OCI-LY7 (cell line): ENCODE results near the gene ZYG11A. TPM values are rescaled to one million over a fixed set of nuclear protein-coding genes. Genes with fewer than 3 reads are reported as not detected.

ENCODE experiments used
- BruUV-seq: library from RNA; stranded (reverse); fragments of 400-500 nt; replicated peaks from 2 replicates; lab custom pipeline; 2021; lab: Mats Ljungman, UMichigan
- CTCF ChIA-PET: fragments of 300-600 bp; sonication (Branson Sonifier 250); formaldehyde crosslinking; loops from one replicate; lab custom pipeline; 2022; ENCODE audit warnings: antibody characterized with exemption; ENCODE audit not compliant: unreplicated experiment; lab: Charles Lee
- POLR2A ChIA-PET: fragments of 300-600 bp; sonication (Branson Sonifier 250); formaldehyde crosslinking; loops from one replicate; lab custom pipeline; 2022; ENCODE audit warnings: antibody characterized with exemption; lab: Charles Lee
- DNase-seq: peaks from one replicate; pipeline ENCODE4 v3.0.0-alpha.2; 2015; ENCODE audit warnings: low spot score
- H2AFZ ChIP-seq: fragments of 200-600 bp; sonication (generic), shearing (Covaris generic); 2 replicates; pipeline ENCODE4 v1.6.1; 2014; ENCODE audit warnings: mild to moderate bottlenecking, antibody characterized with exemption, low read length, moderate library complexity
- H3K27ac ChIP-seq: fragments of 200-600 bp; sonication (generic); 2 replicates; pipeline ENCODE4 v1.5.1; 2014; ENCODE audit warnings: mixed run types, low read depth, mild to moderate bottlenecking, moderate library complexity, low read length, inconsistent platforms; ENCODE audit not compliant: poor library complexity, severe bottlenecking
- H3K36me3 ChIP-seq: fragments of 200-600 bp; sonication (generic); 2 replicates; pipeline ENCODE4 v1.6.1; 2014; ENCODE audit warnings: mild to moderate bottlenecking, antibody characterized with exemption, low read length, moderate library complexity, mixed read lengths; ENCODE audit not compliant: insufficient read depth
- H3K4me1 ChIP-seq: fragments of 200-600 bp; sonication (generic); 2 replicates; pipeline ENCODE4 v1.5.1; 2014; ENCODE audit warnings: mild to moderate bottlenecking, low read length; ENCODE audit not compliant: insufficient read depth, poor library complexity, severe bottlenecking
- H3K4me2 ChIP-seq: fragments of 200-600 bp; sonication (generic); 2 replicates; pipeline ENCODE4 v1.6.1; 2014; ENCODE audit warnings: mild to moderate bottlenecking, low read length
- H3K4me3 ChIP-seq: fragments of 200-600 bp; sonication (generic); 2 replicates; pipeline ENCODE4 v1.5.1; 2014; ENCODE audit warnings: mild to moderate bottlenecking, low read depth, low read length; ENCODE audit not compliant: poor library complexity, severe bottlenecking
- H3K79me2 ChIP-seq: fragments of 200-600 bp; sonication (generic); 2 replicates; pipeline ENCODE4 v1.6.1; 2016; ENCODE audit warnings: low read depth, mild to moderate bottlenecking, low read length, moderate library complexity, mixed read lengths; ENCODE audit not compliant: insufficient read depth
- H3K9me2 ChIP-seq: fragments of 200-600 bp; sonication (generic); 2 replicates; pipeline ENCODE4 v1.6.1; 2016; ENCODE audit warnings: mild to moderate bottlenecking, low read length, mixed read lengths; ENCODE audit not compliant: insufficient read depth
- H3K9me3 ChIP-seq: fragments of 200-600 bp; sonication (generic); 2 replicates; pipeline ENCODE4 v1.6.1; 2014; ENCODE audit warnings: mild to moderate bottlenecking, mixed run types, low read length, mixed read lengths
- H4K20me1 ChIP-seq: fragments of 200-600 bp; sonication (generic); 2 replicates; pipeline ENCODE4 v1.6.1; 2014; ENCODE audit warnings: mild to moderate bottlenecking, antibody characterized with exemption, low read length, moderate library complexity, mixed read lengths; ENCODE audit not compliant: insufficient read depth
- EZH2phosphoT487 ChIP-seq: fragments of 200-600 bp; sonication (generic); IDR thresholded peaks from 2 replicates; pipeline ENCODE4 v1.6.1; 2018; ENCODE audit warnings: low read depth, borderline replicate concordance, mild to moderate bottlenecking, mixed run types, antibody characterized with exemption, low read length, moderate library complexity, mixed read lengths
- intact Hi-C: fragments of 100-400 bp; cut with micrococcal nuclease; formaldehyde crosslinking; loops from one replicate; pipeline ENCODE4 v1.10.0; 2022; ENCODE audit not compliant: unreplicated experiment
- total RNA-seq, 2 experiments: library from RNA; depleted of rRNA in 1 of 2; stranded (reverse); fragments of >200 nt in 1 of 2; shearing (Covaris generic) in 1 of 2; gene quantifications; 2 replicates each; pipeline ENCODE4 v1.2.3, GENCODE V29; 2014 to 2022
- TF ChIP-seq, protein P1 (sequence below): fragments of 200-600 bp; sonication (generic); conservative IDR thresholded peaks from 2 replicates; pipeline ENCODE4 v1.5.1; 2014; ENCODE audit warnings: mild to moderate bottlenecking, antibody characterized with exemption, low read length, moderate library complexity, mixed read lengths

ZYG11A gene
- total RNA-seq, 2 experiments from 2014 or later = not detected

DNA sequence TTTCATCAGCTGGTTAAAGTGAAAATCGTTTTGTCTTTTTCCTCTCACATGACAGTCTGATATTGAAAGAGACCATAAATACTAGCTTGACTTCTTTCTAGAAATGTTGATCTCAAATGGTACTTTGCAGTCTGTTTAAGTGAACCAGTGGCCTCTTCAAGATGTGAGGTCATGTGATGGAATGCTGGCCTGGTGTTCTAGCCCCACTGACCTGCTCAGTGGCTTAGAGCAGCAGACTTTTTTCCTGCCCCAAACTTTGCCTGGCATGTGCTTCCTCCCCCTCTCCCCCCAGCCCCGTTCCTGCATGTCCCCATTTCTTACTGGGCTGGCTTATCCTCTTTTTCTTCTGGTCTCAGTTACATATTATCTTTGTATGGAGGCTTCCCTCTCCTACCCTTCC is 34.3 kb downstream of the ZYG11A start:
- CTCF ChIA-PET = no interaction called here
- DNase-seq = no peak
- BruUV-seq = no TSS peak

GRCh38 chr1:52877554-52877953 is 35.0 kb downstream of the ZYG11A start:
- no TSS peak for BruUV-seq
- no peaks in the 10 kb centered on the region for H3K9me2 ChIP-seq
- no peaks in the 10 kb centered on the region for H3K4me1 ChIP-seq
- no peak for DNase-seq
- H3K9me3 ChIP-seq = no peaks in the 10 kb centered on the region
- H2AFZ ChIP-seq = no peak overlapping the region
- no peaks in the 10 kb centered on the region for H4K20me1 ChIP-seq
- no peak overlapping the region for H3K4me2 ChIP-seq
- ChIA-PET POLR2A (interaction anchor here (1.0 to 1.2 kb wide), 2 partner anchors 10 to 20 kb away, joined by 4 to 5 read pairs; no protein-coding TSS in a partner anchor), CTCF (no interaction called here)
- no peak overlapping the region for H3K27ac ChIP-seq
- H3K79me2 ChIP-seq = no peaks in the 10 kb centered on the region
- TF ChIP-seq, protein P1, sequence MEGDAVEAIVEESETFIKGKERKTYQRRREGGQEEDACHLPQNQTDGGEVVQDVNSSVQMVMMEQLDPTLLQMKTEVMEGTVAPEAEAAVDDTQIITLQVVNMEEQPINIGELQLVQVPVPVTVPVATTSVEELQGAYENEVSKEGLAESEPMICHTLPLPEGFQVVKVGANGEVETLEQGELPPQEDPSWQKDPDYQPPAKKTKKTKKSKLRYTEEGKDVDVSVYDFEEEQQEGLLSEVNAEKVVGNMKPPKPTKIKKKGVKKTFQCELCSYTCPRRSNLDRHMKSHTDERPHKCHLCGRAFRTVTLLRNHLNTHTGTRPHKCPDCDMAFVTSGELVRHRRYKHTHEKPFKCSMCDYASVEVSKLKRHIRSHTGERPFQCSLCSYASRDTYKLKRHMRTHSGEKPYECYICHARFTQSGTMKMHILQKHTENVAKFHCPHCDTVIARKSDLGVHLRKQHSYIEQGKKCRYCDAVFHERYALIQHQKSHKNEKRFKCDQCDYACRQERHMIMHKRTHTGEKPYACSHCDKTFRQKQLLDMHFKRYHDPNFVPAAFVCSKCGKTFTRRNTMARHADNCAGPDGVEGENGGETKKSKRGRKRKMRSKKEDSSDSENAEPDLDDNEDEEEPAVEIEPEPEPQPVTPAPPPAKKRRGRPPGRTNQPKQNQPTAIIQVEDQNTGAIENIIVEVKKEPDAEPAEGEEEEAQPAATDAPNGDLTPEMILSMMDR = no peak
- TF ChIP-seq EZH2phosphoT487 = no peak
- intact Hi-C loops = no loop called here
- no peak overlapping the region for H3K4me3 ChIP-seq
- no peaks in the 10 kb centered on the region for H3K36me3 ChIP-seq

More for the DNA sequence above, 34.3 kb downstream of the ZYG11A start:
- no peaks in the 10 kb centered on the region for H3K9me2 ChIP-seq
- H3K36me3 ChIP-seq = no peaks in the 10 kb centered on the region
- H3K4me2 ChIP-seq = no peak overlapping the region
- H2AFZ ChIP-seq = no peak overlapping the region
- TF ChIP-seq, protein P1 = no peak
- TF ChIP-seq EZH2phosphoT487 = no peak
- no peaks in the 10 kb centered on the region for H3K79me2 ChIP-seq
- no peak overlapping the region for H3K27ac ChIP-seq
- no peaks in the 10 kb centered on the region for H3K4me1 ChIP-seq
- POLR2A ChIA-PET = interaction anchor here (1.0 to 1.2 kb wide), 2 partner anchors 9 to 19 kb away, joined by 4 to 5 read pairs; no protein-coding TSS in a partner anchor
- H4K20me1 ChIP-seq = no peaks in the 10 kb centered on the region
- no peak overlapping the region for H3K4me3 ChIP-seq
- intact Hi-C loops = no loop called here
- no peaks in the 10 kb centered on the region for H3K9me3 ChIP-seq

DNA sequence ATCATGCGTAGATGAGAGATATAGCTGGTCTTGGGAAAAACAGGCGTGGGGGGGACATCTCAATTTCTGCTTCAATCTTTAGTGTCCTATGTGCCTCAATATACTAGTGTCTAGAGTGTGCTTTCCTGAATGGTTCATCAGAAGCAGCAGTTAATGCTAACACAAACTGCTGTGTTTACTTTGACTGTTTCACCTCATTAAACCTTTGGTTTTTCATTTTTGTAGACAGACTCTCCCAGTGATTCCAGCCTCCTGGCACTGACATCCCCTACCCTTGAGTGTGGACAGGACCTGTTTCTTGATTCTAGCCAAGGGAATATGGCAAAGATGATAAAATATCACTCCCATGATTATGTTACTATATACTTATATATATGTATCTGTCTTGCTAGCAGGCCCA is 37.6 kb downstream of the ZYG11A start:
- CTCF ChIA-PET = no interaction called here
- BruUV-seq = no TSS peak
- H4K20me1 ChIP-seq = no peaks in the 10 kb centered on the region
- intact Hi-C loops = no loop called here
- no peak overlapping the region for H3K4me2 ChIP-seq
- no peak overlapping the region for H3K27ac ChIP-seq
- H3K4me3 ChIP-seq = no peak overlapping the region
- H3K79me2 ChIP-seq = no peaks in the 10 kb centered on the region
- POLR2A ChIA-PET = no interaction called here
- H3K9me2 ChIP-seq = no peaks in the 10 kb centered on the region
- no peaks in the 10 kb centered on the region for H3K4me1 ChIP-seq
- H3K36me3 ChIP-seq = no peaks in the 10 kb centered on the region
- H3K9me3 ChIP-seq = no peaks in the 10 kb centered on the region
- TF ChIP-seq, protein P1 = no peak
- TF ChIP-seq EZH2phosphoT487 = no peak
- H2AFZ ChIP-seq = no peak overlapping the region
- no peak for DNase-seq
